DLD1 (cell line): ENCODE measurements around the gene CEP152.
"Not testable (repeated sequence)": the region's sequence is repeated elsewhere in the genome, so short reads cannot be mapped to it uniquely, and the experiment has no call there.

Experiments
- in situ Hi-C: cut with HindIII; loops from 2 replicates; pipeline ENCODE4 v1.10.0; 2017; ENCODE audit warnings: low sequenced_read_pairs

CEP152 gene, protein sequence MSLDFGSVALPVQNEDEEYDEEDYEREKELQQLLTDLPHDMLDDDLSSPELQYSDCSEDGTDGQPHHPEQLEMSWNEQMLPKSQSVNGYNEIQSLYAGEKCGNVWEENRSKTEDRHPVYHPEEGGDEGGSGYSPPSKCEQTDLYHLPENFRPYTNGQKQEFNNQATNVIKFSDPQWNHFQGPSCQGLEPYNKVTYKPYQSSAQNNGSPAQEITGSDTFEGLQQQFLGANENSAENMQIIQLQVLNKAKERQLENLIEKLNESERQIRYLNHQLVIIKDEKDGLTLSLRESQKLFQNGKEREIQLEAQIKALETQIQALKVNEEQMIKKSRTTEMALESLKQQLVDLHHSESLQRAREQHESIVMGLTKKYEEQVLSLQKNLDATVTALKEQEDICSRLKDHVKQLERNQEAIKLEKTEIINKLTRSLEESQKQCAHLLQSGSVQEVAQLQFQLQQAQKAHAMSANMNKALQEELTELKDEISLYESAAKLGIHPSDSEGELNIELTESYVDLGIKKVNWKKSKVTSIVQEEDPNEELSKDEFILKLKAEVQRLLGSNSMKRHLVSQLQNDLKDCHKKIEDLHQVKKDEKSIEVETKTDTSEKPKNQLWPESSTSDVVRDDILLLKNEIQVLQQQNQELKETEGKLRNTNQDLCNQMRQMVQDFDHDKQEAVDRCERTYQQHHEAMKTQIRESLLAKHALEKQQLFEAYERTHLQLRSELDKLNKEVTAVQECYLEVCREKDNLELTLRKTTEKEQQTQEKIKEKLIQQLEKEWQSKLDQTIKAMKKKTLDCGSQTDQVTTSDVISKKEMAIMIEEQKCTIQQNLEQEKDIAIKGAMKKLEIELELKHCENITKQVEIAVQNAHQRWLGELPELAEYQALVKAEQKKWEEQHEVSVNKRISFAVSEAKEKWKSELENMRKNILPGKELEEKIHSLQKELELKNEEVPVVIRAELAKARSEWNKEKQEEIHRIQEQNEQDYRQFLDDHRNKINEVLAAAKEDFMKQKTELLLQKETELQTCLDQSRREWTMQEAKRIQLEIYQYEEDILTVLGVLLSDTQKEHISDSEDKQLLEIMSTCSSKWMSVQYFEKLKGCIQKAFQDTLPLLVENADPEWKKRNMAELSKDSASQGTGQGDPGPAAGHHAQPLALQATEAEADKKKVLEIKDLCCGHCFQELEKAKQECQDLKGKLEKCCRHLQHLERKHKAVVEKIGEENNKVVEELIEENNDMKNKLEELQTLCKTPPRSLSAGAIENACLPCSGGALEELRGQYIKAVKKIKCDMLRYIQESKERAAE (N-terminal part only)

DNA sequence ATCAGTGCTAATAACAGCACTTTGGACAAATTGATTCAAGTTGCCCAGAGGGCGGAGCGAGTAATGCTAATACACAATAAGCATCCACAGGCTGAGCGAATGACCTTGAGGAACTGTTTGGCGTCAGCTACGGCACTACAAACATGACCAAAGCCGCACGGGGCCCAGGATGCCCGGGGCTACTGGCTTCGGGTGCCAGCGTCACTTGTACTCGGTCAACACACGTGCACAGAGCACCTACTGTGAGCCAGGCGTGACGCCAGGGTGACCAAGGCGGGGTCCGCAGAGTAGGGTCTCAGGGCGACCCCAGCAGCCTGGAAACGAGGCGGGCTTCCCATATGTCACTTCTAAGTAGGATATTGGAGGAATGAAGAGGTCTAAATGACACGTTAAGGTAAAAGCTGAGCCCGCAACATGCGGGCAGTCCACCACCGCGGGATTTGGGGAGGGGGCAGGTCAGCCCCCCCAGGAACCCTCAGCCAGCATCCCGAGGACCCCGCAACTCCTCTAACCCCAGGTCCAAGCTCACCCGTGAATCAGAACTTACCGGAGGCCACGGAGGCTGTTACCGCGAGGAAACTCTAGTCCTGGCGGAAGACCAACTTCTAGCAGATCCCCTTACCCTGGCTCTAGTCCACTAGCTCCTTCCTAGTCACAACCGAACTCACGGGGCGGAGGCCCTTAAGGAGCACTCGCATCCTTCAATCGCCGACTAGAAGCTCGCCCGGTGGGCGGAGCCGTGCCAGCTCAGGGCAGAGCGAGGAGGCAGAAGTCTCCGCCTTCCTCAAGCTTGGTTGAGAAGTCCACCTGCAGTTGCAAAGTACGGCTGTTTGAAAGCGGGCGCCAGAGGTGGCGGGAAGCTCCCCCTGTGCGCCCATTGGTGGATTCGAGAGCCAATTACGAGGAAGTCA, at the start of gene CEP152:
TSS of gene CEP152 (minus strand) at position 656 of the 911 bp plus-strand sequence. CDS start 5,420 bp downstream, outside the sequence.
- in situ Hi-C loops: no loop called here

DNA sequence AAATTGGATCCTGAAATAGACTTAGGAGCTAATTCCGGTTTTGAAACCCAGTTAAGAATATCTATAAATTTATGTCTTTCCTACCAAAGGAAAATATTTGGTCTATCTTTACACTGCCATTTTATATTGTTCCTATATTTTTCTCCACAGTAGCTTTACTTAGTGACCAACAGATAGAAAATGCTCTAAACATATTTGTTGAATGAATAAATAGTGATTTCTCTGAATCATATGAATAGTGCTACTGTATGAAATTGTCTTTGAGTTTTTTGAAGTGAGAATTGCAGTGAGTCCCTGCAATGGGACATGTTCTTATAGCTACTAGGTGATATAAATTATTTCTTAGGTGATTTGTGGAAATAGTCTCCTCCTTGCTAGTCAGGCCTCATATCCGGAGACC, 48.6 kb upstream of the CEP152 start:
- in situ Hi-C loops: no loop called here

DNA sequence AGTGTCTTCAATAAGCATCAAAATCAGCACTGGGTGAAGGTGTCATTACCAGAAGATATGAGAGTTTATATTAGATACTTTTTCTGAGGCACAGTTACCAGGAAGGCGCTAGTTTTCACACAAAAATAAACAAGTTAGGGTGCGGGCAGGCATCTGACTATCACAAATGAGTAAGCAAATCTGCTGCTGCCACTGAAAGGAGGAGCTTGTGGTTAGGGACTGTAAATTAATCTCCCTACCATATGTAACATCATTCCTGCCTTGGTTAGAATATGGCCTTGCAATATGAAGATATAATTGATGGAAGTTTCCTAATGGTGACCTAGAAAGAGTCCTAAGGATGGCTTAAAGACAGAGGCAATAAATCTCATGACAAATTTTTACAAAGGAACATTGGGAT, 47.5 kb upstream of the CEP152 start:
- in situ Hi-C loops: no loop called here

DNA sequence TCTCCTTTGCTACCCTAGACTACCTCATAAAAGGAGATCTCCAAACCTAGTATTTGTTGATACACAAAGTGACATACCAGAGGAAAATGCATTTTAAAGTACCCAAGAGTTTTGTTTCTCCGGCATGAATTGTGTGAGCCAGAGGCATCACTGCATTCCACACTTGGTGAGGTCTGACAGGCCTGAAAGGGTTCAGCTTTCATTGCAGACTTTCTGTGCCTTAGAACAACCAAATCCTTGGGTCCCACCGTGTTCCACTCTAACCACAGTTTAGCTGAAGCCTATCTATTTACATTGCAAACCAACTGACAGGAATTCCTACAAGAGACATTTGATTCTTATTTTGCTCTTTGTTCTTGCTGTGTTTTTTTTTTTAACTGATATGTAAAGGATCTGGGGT, 46.1 kb upstream of the CEP152 start:
- in situ Hi-C loops: no loop called here

DNA sequence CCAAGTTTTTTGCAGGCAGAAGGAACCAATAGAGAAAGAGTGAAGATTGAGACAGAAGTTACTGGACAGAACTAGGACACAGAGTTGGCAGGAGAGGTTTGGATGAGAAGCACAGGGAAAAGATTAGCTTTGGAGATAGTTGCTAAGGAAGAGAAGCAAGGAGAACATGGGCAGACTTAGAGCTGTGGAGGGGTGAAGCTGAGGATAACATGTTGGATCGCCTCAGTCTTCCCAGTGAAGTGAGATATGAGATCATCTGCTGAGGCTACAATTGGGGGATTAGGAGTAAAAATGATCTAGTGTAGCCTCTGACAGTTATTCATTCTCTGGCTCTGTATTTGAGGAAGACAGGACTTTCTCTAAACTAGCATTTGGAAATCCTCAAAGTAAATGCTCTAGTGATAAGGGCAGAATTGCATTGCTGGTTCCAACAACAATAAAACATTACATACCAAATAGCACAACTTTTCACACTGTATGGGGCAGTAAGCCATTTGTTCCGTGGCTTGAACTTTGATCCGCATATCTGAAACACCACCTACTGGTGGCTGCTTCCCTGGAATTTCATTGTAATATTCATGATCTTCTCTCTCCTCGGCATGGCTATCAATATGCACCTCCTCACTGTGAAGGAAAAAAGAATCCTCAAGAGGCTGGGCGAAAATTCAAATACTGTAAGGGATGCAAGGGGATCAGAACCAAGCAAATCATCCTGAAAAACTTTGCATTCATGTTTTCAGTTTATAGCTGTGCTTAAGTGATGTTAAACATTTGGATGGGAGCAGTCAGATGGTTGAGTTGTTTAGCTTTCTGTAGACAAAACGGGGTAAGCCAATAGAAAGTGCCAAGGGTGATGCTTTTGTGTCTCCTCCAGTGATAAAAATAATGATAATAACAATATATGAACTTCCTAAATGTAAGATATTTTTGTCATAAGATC, 44.9 kb upstream of the CEP152 start:
- in situ Hi-C loops: no loop called here

DNA sequence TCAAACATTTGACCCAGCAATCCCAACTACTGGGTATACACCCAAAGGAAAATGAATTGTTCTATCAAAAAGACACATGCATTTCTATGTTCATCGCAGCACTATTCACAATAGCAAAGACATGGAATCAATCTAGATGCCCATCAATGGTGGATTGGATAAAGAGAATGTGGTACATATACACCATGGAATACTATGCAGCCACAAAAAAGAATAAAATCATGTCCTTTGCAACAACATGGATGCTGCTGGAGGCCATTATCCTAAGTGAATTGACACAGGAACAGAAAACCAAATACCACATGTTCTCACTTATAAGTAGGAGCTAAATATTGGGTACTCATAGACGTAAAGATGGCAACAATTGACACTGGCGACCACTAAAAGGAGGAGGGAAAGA, 43.6 kb upstream of the CEP152 start:
- in situ Hi-C loops: not testable (repeated sequence)

DNA sequence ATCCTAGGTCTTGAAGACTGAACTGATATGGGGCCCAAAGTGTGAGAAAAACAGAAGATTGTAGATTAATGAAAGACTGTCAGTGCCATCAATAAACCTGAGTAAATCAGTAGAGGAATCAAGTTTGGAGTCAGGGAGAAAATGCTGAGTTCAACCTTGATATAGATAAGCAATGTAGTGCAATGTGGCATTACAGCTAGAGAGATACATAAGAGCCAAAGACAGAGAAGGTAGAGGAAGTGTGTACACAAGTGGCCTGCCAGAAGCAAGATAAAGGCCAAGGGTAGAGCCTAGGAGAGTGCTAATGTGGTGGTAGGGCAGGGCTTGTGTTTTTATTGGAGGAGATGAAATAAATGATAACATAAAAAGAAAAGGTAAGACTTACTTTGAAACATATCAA, 41.1 kb upstream of the CEP152 start:
- in situ Hi-C loops: no loop called here

DNA sequence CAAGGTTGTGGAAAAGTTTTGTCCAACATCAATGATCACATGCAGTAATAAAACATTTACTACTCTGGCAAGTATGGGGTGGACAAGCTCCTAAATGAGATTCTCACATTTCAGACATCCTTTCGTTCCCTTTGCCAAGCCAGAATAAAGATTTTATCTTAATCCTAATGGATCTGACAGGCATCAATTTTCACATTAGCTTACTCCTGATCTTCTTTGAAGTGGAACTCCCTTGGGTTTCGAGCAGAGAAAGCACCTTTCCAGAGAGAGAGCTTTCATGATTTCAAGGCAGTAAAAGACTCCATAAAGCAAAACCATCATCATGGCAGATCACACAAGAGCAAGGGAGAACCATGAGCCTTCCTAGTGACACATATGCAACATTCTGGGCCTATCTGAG, 39.8 kb upstream of the CEP152 start:
- in situ Hi-C loops: no loop called here

DNA sequence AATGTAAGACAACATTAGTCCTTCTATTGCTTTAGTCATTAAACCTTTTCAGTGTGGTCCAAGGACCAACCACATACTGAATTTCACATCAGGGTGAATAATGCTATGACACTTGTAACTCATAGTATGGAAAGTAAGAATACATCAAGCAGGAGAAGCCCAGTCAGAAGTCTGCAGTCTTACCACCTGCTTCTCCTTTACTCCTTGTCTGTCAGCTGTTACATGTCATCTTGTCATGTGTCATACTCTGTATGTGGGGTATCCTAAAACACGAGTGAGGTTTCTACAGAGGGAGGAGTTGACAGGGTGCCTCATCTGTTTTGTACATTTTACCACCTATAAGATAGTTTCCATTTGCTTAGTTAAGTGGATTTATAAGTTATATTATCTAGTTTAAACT, 34.3 kb upstream of the CEP152 start:
- in situ Hi-C loops: no loop called here

DNA sequence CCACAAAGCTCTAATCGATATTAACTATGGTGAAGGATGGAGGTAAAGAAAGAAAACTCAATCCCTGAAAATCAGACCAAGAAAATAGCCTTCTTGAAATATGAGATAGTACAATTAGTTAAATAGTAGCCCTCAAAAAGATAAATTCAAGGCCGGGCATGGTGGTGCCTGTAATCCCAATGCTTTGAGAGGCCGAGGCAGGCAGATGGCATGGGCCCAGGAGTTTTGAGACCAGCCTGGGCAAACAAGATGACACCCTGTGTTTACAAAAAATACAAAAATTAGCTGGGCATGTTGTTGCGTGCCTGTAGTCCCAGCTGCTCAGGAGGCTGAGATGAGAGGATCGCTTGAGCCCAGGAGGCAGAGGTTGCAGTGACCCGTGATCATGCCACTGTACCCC, 31.6 kb upstream of the CEP152 start:
- in situ Hi-C loops: no loop called here

DNA sequence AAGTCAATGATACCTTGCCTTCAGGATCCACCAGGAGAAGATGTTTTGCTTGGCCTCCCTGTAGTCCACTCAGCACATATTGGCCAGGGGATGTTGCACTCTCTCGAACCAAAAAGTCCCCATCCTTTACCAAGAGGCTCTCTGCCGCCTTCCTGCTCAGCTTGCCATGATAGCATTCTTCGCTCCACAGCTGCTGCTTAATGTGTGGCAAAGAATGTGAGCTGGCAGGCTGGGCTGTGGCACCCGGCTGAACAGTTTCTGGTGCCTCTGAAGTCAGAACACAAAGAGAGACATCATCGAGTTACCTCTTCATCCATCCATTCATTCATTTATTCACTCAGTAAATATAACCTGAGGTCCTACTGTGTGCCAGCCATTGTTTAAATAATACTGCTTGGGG, 23.9 kb upstream of the CEP152 start:
- in situ Hi-C loops: no loop called here

DNA sequence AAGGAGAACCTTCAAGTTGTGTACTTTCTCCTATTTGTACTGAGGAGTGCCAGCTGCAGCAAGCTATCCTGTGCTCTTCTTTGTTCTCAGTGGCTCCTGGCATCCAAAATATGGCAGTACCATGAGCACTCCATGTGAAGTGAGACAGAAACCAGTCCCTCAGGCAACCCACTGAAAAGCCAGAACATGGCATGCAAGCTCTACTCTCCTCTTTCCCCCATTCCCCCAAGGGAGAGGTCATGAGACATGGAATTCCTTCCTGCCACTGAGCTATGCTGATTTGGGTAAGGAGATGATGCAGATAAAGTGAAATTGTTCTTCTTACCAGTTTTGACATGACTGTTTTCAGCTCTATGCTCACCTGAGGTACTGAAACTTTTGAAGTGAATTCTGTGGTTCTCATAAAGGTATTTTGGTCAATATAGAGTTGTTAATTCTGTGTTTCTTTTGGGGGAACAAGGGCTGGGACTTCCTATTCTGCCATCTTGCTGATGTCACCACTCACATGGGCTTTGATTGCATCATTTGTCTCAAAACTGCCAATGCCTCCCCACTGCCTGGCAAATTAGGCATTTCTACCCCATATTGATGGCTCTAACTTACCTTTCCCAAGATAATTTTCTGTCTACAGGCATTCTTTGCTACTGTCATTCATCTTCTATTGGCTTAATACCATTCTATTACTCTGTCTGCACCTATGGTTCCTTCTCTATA, 22.8 kb upstream of the CEP152 start:
- in situ Hi-C loops: no loop called here

DNA sequence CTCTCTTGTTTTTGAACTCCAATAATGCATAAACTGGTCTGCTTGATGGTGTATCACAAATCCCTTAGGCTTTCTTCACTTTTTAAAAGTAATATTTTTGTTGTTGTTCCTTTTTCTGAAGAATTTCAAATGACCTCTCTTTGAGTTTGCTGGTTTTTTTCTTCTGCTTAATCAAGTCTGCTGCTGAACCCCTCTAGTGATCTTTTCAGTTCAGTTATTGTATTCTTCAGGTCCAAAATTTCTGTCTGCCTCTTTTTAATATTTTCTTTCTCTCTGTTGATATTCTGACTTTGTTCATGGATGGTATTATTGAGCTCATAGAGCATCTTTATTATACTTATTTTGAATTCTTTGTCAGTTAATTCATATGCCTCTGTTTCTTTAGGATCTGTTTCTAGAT, 21.8 kb upstream of the CEP152 start:
- in situ Hi-C loops: no loop called here

DNA sequence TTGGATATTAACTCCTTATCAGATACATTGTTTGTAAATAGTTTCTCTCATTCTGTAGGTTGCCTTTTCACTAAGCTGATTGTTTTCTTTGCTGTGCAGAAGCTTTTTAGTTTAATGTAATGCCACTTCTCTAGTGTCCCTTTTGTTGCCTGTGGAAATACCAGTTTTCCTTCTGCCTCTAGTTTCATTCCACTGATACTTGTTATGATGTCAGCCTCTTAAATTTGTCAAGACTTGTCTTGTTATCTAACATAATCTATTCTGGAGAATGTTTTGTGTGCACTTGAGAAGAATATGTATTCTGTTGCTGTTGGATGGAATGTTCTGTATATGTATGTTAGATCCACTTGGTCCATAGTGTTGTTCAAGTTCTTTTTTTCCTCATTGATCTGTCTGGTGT, 18.0 kb upstream of the CEP152 start:
- in situ Hi-C loops: no loop called here

DNA sequence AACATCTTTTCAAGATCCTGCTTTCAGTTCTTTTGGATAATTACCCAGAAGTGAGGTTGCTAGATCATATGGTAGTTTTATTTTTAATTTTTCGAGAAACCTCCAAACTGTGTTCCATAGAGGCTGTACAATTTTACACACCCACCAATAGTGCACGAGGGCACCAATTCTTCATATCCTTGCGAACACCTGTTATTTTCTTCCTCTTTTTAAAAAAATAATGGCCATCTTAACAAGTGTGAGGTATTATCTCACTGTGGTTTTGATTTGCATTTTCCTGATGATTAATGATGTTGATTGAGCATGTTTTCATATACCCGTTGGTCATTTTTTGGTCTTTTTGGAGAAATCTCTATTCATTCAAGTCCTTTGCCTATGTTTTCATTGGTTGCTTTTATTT, 17.6 kb upstream of the CEP152 start:
- in situ Hi-C loops: no loop called here

DNA sequence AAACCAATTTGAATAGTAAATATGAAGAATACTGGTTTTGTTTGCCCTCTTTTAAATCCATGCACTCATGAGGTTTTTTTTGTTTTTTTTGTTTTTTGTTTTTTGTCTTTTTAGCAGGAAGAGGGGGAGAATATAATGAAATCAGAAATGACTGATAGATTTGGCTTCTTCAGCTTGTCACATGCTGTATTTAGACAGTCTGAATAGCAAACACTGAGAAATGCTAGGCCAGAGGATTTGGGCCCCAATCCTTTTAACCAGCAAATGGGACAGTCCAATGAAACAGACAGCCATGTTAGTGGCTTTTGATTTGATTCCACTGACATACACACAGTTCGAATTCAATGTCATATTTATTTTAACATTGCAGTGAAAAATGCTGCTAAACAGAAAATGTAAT, 14.2 kb upstream of the CEP152 start:
- in situ Hi-C loops: no loop called here

DNA sequence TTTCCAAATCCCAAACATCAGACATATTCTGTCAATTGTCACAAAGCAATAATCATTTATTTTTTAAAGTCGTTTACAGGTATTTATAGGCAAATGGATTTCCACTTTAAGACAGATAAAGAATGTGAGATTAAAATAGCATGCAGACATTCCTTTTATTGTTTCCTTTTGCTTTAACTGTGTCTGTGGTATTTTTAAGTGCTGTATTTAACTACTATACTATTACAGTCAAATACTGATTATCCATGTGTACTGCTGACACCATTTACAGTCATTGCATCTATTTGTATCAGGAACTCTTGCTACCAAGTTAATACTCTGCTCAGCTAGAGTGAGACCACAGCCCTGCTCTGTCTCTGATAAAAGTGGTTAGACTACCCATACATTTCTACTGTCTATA, 12.8 kb upstream of the CEP152 start:
- in situ Hi-C loops: no loop called here

DNA sequence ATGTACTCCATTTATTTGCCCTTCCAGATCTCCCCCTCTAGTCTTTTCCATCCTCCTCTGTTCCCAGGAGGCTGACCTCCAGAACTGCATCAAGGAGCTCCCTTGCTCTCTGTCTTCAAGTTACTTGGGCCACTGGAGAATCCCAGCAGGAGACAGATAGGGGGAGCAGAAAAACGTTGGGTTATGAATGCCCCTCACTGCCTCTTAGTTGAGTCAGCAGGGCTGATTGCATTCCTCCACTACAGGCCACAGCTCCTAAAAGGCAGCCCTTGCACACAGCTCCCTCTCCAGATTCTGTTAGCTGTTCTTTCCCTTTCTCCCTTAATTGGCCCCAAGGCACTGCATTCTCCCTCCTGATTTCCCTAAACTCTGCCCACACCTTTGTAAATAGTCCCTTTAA, 12.4 kb upstream of the CEP152 start:
- in situ Hi-C loops: no loop called here

DNA sequence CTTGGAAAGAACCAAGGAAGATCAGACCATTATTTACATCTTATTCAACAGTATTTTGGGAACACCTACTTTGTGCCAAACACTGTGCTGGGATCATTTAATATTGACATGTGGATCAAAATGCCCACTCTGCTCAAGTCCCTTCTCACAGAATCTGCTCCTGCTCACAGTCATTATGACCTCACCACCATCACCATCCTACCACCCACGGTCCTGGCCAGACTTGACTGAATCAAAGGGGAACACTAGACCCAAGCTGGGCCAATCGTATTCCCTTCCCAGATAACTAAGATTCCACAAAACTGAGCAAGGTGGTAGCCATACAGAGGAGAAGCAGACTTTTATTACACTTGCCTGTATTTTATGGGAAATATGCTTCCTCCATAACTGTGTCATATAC, 3.4 kb upstream of the CEP152 start:
- in situ Hi-C loops: no loop called here
